Neural cell (in vitro differentiated cells): Measurements from ENCODE around the gene PPP2R2D. TPM values are rescaled to one million over a fixed set of nuclear protein-coding genes. Genes with fewer than 3 reads are reported as not detected.
"Not testable (repeated sequence)": the region's sequence is repeated elsewhere in the genome, so short reads cannot be mapped to it uniquely, and the experiment has no call there.

ENCODE experiments used
- H2AFZ ChIP-seq: fragments of 200-600, 300-800 bp; sonication (generic), shearing (Covaris generic); 2 replicates; pipeline ENCODE4 v1.6.0; 2014; ENCODE audit warnings: low read depth, mild to moderate bottlenecking, antibody characterized with exemption, low read length, moderate library complexity
- H3F3A ChIP-seq: fragments of 200-600 bp; shearing (Covaris generic); 2 replicates; pipeline ENCODE4 v1.6.1; 2016; ENCODE audit warnings: mild to moderate bottlenecking, moderate library complexity, mixed read lengths, antibody characterized with exemption, low read length; ENCODE audit not compliant: insufficient read depth, poor library complexity, severe bottlenecking
- H3K27ac ChIP-seq: fragments of 200-600, 300-800 bp; sonication (generic), shearing (Covaris generic); 2 replicates; pipeline ENCODE4 v1.5.1; 2014; ENCODE audit warnings: mild to moderate bottlenecking, low read length, moderate library complexity
- H3K27me3 ChIP-seq: fragments of 300-800, 200-600 bp; sonication (generic), shearing (Covaris generic); 2 replicates; pipeline ENCODE4 v1.6.0; 2014; ENCODE audit warnings: mild to moderate bottlenecking, low read depth, low read length, moderate library complexity; ENCODE audit not compliant: insufficient read depth
- H3K36me3 ChIP-seq: fragments of 300-800, 200-600 bp; sonication (generic), shearing (Covaris generic); 2 replicates; pipeline ENCODE4 v1.5.1; 2014; ENCODE audit warnings: mild to moderate bottlenecking, antibody characterized with exemption, low read length, moderate library complexity; ENCODE audit not compliant: insufficient read depth
- H3K4me2 ChIP-seq: fragments of 300-800, 200-600 bp; sonication (generic), shearing (Covaris generic); 2 replicates; pipeline ENCODE4 v1.6.0; 2014; ENCODE audit warnings: mild to moderate bottlenecking, low read length
- H3K4me3 ChIP-seq: fragments of 300-800, 200-600 bp; sonication (generic), shearing (Covaris generic); 2 replicates; pipeline ENCODE4 v1.5.1; 2014; ENCODE audit warnings: mild to moderate bottlenecking, low read length, moderate library complexity
- H3K79me2 ChIP-seq: fragments of 200-600 bp; shearing (Covaris generic); replicated peaks from 2 replicates; pipeline ENCODE4 v1.6.0; 2014; ENCODE audit warnings: mild to moderate bottlenecking, low read length, moderate library complexity; ENCODE audit not compliant: insufficient read depth
- H3K9ac ChIP-seq: fragments of 300-800, 200-600 bp; sonication (generic), shearing (Covaris generic); 2 replicates; pipeline ENCODE4 v1.6.1; 2016; ENCODE audit warnings: mild to moderate bottlenecking, low read length, mixed read lengths
- H3K9me2 ChIP-seq: fragments of 200-600 bp; shearing (Covaris generic); 2 replicates; pipeline ENCODE4 v1.6.1; 2016; ENCODE audit warnings: mild to moderate bottlenecking, low read length, mixed read lengths; ENCODE audit not compliant: insufficient read depth
- H3K9me3 ChIP-seq: fragments of 200-600, 300-800 bp; sonication (generic), shearing (Covaris generic); 2 replicates; pipeline ENCODE4 v1.6.1; 2016; ENCODE audit warnings: mild to moderate bottlenecking, mixed run types, low read length, moderate library complexity, mixed read lengths
- H4K20me1 ChIP-seq: fragments of 200-600 bp; shearing (Covaris generic); 2 replicates; pipeline ENCODE4 v1.6.1; 2016; ENCODE audit warnings: mild to moderate bottlenecking, mixed run types; ENCODE audit not compliant: insufficient read depth
- EP300 ChIP-seq: fragments of 450-650 bp; conservative IDR thresholded peaks from 2 replicates; pipeline ENCODE4 v1.6.1; 2014; ENCODE audit warnings: antibody characterized with exemption, mild to moderate bottlenecking, moderate library complexity; ENCODE audit not compliant: poor library complexity, severe bottlenecking
- EZH2 ChIP-seq: fragments of 200-600, 300-800 bp; shearing (Covaris generic), sonication (generic); IDR thresholded peaks from 2 replicates; pipeline ENCODE4 v1.6.1; 2014; ENCODE audit warnings: antibody characterized with exemption, low read length, borderline replicate concordance, mild to moderate bottlenecking; ENCODE audit not compliant: insufficient read depth, poor library complexity, severe bottlenecking
- MXI1 ChIP-seq: fragments of 450-650 bp; conservative IDR thresholded peaks from 2 replicates; pipeline ENCODE4 v1.6.1; 2014; ENCODE audit warnings: antibody characterized with exemption, mild to moderate bottlenecking; ENCODE audit not compliant: poor library complexity, severe bottlenecking
- POLR2AphosphoS5 ChIP-seq: IDR thresholded peaks from 2 replicates; pipeline ENCODE4 v1.6.1; 2012
- RAD21 ChIP-seq: fragments of 450-650 bp; conservative IDR thresholded peaks from 2 replicates; pipeline ENCODE4 v1.6.1; 2014; ENCODE audit warnings: antibody characterized with exemption, mild to moderate bottlenecking, moderate library complexity
- SMC3 ChIP-seq: fragments of 450-650 bp; conservative IDR thresholded peaks from 2 replicates; pipeline ENCODE4 v1.6.1; 2014; ENCODE audit warnings: antibody characterized with exemption, mild to moderate bottlenecking, moderate library complexity; ENCODE audit not compliant: poor library complexity
- TAF1 ChIP-seq: IDR thresholded peaks from 2 replicates; pipeline ENCODE4 v1.6.1; 2012; ENCODE audit warnings: low read depth
- polyA plus RNA-seq: library from polyadenylated mRNA; depleted of rRNA; stranded (reverse); fragments of >200 nt; gene quantifications from 2 replicates; pipeline ENCODE4 v1.2.3, GENCODE V29; 2014
- TF ChIP-seq, protein P1 (sequence below): fragments of 450-650 bp; IDR thresholded peaks from 2 replicates; pipeline ENCODE4 v1.5.1; 2014; ENCODE audit warnings: antibody characterized with exemption, mild to moderate bottlenecking, moderate library complexity; ENCODE audit not compliant: poor library complexity, severe bottlenecking
- TF ChIP-seq, protein P2 (sequence below): IDR thresholded peaks from 2 replicates; pipeline ENCODE4 v1.6.1; 2012; ENCODE audit warnings: borderline replicate concordance

The PPP2R2D gene
- polyA plus RNA-seq, 1 donor from 2014 or later = 71.7 TPM

DNA sequence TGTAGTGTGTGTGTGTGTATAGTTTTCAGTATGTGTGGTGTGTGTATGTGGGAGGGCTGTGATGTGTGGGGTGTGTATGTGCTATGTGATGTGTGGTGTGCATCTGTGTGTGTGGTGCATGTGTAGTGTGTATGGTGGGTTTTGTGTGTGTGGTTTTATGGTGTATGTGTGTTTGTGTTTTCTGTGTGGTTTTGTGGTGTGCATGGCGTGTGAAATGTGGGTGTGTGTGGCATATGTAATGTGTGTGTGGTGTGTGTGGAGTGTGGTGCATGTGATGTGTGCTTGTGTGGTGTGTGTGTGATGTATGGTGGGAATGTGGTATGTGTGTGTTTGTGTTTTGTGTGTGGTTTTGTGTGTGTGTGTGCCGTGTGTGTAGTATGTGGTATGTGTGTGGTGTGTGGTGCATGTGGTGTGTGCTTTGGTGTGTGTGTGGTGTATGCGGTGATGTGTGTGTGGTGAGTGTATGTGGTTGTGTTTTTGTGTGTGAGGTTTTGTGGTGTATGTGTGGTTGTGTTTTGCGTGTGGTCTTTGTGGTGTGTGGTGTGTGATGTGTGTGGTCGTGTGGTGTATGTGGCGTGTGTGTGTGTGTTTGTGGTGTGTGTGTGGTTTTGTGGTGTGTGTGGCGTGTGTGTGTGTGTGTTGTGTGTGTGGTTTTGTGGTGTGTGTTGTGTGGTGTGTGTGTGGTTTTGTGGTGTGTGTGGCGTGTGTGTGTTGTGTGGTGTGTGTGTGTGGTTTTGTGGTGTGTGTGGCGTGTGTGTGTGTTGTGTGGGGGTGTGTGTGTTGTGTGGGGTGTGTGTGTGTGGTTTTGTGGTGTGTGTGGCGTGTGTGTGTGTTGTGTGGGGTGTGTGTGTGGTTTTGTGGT, 18.0 kb upstream of the PPP2R2D start:
- H3K9me2 ChIP-seq = no peaks in the 10 kb centered on the region
- H3F3A ChIP-seq = no peaks in the 10 kb centered on the region
- H3K4me2 ChIP-seq = no peak overlapping the region
- H4K20me1 ChIP-seq = no peaks in the 10 kb centered on the region
- no peak overlapping the region for H3K4me3 ChIP-seq
- no peak overlapping the region for H2AFZ ChIP-seq
- no peak overlapping the region for H3K9ac ChIP-seq
- no peaks in the 10 kb centered on the region for H3K79me2 ChIP-seq
- H3K9me3 ChIP-seq = no peaks in the 10 kb centered on the region
- H3K27me3 ChIP-seq = no peaks in the 10 kb centered on the region
- H3K27ac ChIP-seq = no peak overlapping the region
- H3K36me3 ChIP-seq = no peaks in the 10 kb centered on the region
- TF ChIP-seq, protein P1, sequence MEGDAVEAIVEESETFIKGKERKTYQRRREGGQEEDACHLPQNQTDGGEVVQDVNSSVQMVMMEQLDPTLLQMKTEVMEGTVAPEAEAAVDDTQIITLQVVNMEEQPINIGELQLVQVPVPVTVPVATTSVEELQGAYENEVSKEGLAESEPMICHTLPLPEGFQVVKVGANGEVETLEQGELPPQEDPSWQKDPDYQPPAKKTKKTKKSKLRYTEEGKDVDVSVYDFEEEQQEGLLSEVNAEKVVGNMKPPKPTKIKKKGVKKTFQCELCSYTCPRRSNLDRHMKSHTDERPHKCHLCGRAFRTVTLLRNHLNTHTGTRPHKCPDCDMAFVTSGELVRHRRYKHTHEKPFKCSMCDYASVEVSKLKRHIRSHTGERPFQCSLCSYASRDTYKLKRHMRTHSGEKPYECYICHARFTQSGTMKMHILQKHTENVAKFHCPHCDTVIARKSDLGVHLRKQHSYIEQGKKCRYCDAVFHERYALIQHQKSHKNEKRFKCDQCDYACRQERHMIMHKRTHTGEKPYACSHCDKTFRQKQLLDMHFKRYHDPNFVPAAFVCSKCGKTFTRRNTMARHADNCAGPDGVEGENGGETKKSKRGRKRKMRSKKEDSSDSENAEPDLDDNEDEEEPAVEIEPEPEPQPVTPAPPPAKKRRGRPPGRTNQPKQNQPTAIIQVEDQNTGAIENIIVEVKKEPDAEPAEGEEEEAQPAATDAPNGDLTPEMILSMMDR = no peak
- TF ChIP-seq EZH2 (no peak), EP300 (no peak), SMC3 (no peak), MXI1 (no peak), TAF1 (no peak), RAD21 (no peak), POLR2AphosphoS5 (no peak)
- TF ChIP-seq, protein P2, sequence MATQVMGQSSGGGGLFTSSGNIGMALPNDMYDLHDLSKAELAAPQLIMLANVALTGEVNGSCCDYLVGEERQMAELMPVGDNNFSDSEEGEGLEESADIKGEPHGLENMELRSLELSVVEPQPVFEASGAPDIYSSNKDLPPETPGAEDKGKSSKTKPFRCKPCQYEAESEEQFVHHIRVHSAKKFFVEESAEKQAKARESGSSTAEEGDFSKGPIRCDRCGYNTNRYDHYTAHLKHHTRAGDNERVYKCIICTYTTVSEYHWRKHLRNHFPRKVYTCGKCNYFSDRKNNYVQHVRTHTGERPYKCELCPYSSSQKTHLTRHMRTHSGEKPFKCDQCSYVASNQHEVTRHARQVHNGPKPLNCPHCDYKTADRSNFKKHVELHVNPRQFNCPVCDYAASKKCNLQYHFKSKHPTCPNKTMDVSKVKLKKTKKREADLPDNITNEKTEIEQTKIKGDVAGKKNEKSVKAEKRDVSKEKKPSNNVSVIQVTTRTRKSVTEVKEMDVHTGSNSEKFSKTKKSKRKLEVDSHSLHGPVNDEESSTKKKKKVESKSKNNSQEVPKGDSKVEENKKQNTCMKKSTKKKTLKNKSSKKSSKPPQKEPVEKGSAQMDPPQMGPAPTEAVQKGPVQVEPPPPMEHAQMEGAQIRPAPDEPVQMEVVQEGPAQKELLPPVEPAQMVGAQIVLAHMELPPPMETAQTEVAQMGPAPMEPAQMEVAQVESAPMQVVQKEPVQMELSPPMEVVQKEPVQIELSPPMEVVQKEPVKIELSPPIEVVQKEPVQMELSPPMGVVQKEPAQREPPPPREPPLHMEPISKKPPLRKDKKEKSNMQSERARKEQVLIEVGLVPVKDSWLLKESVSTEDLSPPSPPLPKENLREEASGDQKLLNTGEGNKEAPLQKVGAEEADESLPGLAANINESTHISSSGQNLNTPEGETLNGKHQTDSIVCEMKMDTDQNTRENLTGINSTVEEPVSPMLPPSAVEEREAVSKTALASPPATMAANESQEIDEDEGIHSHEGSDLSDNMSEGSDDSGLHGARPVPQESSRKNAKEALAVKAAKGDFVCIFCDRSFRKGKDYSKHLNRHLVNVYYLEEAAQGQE = no peak

DNA sequence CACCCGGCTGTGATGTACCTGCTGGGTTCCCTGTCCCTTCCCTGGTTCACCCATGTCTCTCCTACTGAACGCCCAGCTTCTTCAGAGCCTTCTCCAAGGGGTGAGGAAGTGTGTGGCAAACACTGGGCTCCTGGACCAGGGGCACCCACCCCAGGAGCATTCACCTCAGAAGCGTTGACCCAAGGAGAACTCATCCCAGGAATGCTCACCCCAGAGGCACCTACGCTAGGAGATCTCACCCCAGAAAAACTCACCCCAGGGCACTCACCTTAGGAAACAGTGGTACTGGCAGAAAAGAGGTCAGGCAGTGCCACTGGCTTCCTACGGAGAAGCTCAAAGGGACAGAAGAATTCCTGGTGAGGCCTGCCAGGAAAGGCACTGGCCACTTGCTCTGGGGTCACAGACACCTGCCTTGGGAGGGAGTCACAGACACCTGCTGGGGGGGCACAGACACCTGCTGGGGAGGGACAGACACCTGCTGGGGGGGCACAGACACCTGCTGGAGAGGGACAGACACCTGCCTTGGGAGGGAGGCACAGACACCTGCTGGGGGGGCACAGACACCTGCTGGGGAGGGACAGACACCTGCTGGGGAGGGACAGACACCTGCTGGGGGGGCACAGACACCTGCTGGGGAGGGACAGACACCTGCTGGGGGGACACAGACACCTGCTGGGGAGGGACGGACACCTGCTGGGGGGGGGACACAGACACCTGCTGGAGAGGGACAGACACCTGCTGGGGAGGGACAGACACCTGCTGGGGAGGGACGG, 17.0 kb upstream of the PPP2R2D start:
- not testable (repeated sequence) for H3K4me2 ChIP-seq, H3K9me3 ChIP-seq, H3K27ac ChIP-seq, H3K79me2 ChIP-seq, H3F3A ChIP-seq, H4K20me1 ChIP-seq, H3K9me2 ChIP-seq, H3K4me3 ChIP-seq, H2AFZ ChIP-seq, H3K9ac ChIP-seq, H3K36me3 ChIP-seq, H3K27me3 ChIP-seq
